GM19397 (cell line): ENCODE results near the gene PSMA8.
"Not testable (repeated sequence)": the region's sequence is repeated elsewhere in the genome, so short reads cannot be mapped to it uniquely, and the experiment has no call there.

Experiments used
- ATAC-seq: cut with Tn5 transposase; IDR thresholded peaks from one replicate; pipeline ENCODE4 v1.9.1; 2021; ENCODE audit warnings: mild to moderate bottlenecking, moderate library complexity; ENCODE audit not compliant: unreplicated experiment

The PSMA8 gene

GRCh38 chr18:26167592-26167991 lies 33.9 kb downstream of the PSMA8 start:
- peak; percentile 96 for ATAC-seq

- ATAC-seq = no peak
Observed at GRCh38 chr18:26175481-26175880, 41.8 kb downstream of the PSMA8 start.

GRCh38 chr18:26176134-26176533 lies 42.5 kb downstream of the PSMA8 start:
- no peak for ATAC-seq

DNA sequence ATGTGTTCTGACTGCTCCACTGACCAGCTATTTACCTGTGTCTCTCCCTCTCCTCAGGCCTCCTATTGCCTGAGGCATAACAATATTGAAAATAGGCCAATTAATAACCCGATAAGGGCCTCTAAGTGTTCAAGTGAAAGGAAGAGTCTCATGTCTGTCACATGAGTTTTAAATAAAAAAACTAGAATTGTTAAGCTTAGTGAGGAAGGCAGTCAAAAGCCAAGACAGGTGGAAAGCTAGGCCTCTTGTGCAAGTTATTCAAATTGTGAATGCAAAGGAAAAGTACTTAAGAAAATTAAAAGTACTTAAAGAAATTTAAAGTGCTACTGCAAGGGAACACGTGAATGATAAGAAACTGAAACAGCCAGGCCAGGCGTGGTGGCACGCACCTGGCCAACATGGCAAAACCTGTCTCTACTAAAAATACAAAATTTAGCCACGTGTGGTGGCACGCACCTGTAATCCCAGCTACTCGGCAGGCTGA lies 47.7 kb downstream of the PSMA8 start:
- ATAC-seq = peak; percentile 49

DNA sequence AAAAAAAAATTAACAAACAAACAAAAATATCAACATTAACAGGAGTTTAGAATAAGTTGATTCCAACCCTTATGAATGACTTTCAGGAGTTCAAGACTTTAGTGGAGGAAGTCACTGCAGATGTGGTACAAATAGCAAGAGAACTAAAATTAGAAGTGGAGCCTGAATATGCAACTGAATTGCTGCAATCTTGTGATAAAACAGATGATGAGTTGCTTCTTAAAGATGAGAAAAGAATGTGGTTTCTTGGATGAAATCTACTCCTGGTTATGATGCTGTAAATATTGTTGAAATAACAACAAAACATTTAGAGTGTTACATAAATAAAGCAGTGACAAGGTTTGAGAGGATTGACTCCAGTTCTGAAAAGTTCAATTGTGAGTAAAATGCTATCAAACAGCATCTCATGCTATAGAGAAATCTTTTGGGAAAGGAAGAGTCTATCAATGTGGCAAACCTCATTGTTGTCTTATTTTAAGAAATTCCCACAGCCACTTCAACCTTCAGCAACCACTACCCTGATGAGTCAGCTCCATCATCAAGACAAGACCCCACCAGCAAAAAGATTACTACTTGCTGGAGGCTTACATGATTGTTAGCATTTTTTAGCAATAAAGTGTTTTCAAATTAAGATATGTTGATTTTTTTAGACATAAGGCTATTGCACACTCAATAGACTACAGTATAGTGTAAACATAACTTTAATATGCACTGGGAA lies 49.9 kb downstream of the PSMA8 start:
- no peak for ATAC-seq

- no peak for ATAC-seq
Observed at GRCh38 chr18:26185267-26185666, 51.6 kb downstream of the PSMA8 start.

- peak; percentile 88 for ATAC-seq
Observed at GRCh38 chr18:26190506-26190905, 56.8 kb downstream of the PSMA8 start.

- no peak for ATAC-seq
Observed at GRCh38 chr18:26192233-26192632, 58.6 kb downstream of the PSMA8 start.

GRCh38 chr18:26196605-26197004 lies 62.9 kb downstream of the PSMA8 start:
- no peak for ATAC-seq

DNA sequence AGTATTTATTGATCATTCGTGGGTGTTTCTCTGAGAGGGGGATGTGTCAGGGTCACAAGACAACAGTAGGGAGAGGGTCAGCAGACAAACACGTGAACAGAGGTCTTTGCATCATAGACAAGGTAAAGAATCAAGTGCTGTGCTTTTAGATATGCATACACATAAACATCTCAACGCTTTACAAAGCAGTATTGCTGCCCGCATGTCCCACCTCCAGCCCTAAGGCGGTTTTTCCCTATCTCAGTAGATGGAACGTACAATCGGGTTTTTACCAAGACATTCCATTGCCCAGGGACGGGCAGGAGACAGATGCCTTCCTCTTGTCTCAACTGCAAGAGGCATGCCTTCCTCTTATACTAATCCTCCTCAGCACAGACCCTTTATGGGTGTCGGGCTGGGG lies 68.3 kb downstream of the PSMA8 start:
- not testable (repeated sequence) for ATAC-seq

GRCh38 chr18:26205318-26205717 lies 71.6 kb downstream of the PSMA8 start:
- ATAC-seq = no peak

DNA sequence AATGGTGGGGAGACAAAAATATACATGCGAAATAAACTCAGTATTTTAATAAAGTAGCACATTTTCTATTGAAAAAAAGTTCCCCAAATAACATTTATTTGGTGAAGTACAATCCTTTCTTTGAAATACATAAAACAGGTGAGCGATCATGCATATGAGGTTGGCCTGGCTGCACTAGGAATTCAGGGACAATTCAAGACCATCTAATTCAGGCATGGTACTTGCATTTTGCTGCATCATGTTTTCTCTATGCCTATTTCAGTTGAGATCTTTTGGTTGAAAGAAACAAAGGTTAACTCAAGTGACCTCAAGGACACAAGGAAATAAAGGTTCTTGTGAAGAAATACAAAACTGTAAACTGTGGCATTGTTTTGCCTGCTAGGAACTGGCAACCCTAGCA lies 72.8 kb downstream of the PSMA8 start:
- no peak for ATAC-seq

- ATAC-seq = no peak
Observed at GRCh38 chr18:26207937-26208336, 74.3 kb downstream of the PSMA8 start.

DNA sequence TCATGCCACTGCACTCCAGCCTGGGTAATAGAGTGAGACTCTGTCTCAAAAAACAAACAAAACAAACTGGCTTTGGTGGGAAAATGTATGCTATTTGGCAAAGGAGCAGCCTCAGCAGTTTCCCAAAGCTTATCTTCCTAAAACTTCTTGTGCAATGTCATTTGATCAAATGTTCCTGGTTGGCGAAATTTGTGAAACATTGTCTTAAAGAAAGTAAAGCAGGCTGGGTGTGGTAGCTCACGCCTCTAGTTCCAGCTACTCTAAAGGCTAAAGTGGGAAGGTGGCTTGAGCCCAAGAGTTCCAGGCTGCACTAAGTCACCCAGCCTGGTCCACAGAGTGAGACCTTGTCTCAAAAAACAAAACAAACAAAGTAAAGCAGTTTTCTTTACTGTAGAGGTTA lies 75.3 kb downstream of the PSMA8 start:
- no peak for ATAC-seq

DNA sequence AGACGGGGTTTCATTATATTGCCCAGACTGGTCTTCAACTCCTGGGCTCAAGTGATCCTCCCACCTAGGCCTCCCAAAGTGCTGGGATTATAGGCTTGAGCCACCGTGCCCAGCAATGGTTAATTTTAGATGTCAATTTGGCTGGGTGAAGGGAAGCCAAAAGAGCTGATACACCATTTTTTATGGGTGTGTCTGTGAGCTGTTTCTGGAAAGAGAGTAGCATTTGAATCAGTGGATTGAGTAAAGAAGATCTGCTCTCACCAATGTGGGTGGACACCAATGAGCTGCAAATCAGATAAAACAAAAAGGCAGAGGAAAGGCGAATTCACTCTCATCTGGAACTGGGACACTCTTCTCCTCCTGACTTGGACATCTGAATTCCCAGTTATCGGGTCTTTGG lies 76.5 kb downstream of the PSMA8 start:
- ATAC-seq = no peak

GRCh38 chr18:26215247-26215970 lies 81.7 kb downstream of the PSMA8 start:
- peak; percentile 93 for ATAC-seq

DNA sequence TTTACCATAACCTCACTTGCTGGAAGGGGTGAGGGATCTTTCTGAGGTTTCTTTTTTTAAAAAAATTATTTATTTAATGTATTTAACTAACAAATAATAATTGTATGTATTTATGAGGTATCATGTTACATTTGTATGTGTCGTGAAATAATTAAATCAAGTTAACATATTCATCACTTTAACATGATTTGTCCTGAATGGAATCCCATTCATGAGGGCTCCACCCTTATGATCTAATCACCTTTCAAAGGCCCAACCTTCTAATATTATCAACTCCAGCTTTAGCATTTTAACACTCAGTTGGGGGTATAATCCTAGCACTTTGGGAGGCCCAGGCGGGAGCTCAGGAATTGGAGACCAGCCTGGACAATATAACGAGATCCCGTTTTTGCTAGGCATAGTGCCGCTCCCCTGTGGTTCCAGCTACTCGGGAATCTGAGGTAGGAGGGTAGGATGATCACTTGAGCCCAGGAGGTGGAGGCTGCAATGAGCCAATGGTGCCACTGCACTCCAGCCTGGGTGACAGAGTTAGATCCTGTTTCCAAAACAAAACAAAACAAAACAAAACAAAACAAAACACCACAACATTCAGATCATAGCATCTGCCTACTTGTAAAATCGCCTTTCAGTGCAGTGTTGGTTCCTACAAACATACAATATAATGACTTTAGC lies 91.5 kb downstream of the PSMA8 start:
- no peak for ATAC-seq

GRCh38 chr18:26225915-26226228 lies 92.2 kb downstream of the PSMA8 start:
- no peak for ATAC-seq

DNA sequence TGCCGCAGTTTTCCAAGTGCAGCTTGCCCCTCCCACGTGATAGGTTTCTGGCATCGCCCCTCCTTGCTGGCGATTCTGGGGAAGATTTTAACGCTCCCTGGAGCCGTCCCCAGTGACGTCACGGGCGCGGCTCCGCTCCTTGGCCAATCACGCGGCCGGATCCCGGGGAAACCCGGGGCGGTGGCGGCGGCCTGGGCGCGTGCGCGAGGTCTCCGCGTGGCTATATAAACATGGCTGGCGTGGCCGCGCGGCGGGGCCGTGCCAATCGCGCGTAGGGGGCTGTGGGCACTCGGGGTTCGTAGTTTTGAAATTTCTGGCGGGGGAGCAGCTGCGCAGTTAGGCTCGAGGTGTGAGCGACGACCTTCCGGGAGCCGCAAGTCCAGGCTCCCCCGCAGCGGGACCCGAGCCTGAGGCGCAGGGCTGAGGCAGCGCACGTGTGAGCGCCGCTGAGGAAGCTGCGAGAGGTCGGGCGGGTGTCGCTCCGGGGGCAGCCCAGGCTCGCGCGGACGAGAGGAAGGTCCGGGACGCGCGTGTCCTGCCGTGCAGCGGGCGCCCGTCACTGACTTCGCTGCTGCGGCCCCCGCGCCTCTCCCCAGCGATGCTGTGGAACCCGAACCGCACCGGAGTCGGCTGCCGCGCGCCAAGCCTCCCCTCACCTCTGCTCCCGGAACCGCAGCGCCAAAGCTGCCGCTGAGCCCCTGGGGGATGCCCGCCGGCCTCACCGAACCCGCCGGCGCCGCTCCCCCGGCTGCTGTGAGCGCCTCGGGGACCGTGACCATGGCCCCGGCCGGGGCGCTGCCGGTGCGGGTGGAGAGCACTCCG lies 92.8 kb downstream of the PSMA8 start, which contains the start of gene TAF4B:
TSS of gene TAF4B (plus strand) at position 217 of the 822 bp plus-strand sequence. CDS start at position 706, 489 bp downstream.
- ATAC-seq = peak; percentile 92

- ATAC-seq = no peak
Observed at GRCh38 chr18:26227051-26227670, 93.5 kb downstream of the PSMA8 start.
